DMS79 (cell line): ENCODE data around the gene PIEZO2.

Experiments used
- DNase-seq: peaks from one replicate; lab custom pipeline; 2025; lab: John Stamatoyannopoulos, UW

PIEZO2 gene

DNA sequence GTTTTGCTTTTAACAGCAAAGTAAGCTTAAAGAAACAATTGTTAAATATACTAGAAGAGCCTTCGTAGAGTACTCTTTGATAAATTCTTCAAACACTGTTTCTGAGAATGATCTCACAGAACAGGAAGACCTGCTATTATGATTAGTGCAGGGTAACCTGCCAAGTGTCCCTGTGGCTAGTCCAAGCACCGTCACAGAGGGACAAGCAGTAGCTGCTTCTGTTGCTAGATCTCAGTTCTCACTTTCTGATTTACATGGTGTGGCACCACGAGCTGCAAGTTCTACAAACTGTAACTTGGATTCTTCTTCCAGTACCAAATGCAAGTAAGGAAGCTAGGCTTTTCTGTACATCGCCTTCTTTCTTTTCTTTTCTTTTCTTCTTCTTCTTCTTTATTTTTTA, 121.5 kb downstream of the PIEZO2 start:
- DNase-seq: no peak

DNA sequence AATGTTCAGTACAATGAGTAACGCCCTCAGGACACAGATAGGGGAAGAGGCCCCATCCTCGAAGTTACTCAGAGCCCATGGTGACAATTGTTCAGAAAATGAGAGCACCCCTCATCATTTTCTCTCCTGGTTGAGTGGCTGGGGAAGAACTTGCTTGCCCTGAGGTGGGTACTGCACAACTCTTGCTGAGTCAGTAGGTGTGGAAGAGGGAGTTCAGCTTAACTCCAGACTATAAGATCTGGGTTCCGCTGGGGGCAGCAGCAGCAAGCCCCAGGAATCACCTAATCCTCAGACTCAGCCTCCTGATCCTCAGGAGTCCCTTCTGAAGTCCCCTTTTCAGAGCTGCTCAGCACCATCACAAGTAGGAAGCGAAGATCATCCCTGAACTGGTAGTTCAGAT, 123.7 kb downstream of the PIEZO2 start:
- DNase-seq: no peak

DNA sequence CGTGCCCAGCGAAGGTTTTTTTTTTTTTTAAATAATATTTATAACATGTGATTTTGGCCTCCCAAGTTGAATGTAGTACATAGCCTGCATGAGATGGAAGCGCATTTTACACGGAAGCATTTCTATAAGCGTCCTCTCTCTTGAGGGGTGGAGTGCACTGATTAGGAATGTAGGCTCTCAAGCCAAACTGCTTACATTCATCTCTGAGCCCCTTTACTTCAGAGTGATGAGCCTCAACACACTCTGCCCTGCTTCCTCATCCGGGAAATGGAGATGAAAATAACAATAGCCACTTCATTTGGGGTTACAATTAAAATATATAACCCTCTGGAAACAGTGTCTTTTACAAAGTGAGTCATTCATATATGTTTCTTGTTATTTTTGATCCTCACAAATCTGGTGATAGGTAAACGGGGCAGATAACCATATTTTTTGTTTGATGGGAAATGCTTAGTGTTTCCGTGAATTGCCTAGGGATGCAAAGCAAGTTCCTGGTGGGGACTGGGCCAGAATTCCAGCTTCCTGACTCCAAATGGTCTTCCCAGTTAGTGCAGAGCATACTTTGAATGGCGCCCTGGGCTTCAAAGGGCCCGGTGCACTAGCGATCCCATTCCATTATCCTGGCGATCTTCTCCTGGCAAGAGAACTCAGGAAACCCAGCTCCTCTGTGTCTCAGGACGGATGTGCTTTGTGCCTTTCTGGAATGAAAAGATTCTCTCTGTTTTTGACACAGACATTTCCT, 124.3 kb downstream of the PIEZO2 start:
- no peak for DNase-seq

DNA sequence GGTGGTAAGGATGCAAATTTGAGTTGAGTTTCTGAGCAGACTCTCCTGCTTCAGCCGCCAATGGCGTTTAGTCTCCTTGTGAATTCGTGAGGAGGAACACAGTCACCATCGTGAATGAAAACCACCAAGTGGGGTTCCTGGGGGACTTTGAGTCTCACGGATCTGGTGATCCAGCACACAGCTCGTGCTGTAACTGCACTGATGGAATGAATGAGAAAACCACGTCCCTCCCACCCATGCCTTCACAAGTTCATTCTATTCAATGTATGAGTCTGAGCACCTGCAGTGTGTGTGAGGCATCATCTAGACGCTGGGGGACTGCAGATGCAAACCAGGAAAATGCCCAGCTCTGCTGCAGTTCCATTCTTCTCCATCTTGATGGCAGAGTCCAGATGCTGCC, 127.9 kb downstream of the PIEZO2 start:
- DNase-seq: no peak

DNA sequence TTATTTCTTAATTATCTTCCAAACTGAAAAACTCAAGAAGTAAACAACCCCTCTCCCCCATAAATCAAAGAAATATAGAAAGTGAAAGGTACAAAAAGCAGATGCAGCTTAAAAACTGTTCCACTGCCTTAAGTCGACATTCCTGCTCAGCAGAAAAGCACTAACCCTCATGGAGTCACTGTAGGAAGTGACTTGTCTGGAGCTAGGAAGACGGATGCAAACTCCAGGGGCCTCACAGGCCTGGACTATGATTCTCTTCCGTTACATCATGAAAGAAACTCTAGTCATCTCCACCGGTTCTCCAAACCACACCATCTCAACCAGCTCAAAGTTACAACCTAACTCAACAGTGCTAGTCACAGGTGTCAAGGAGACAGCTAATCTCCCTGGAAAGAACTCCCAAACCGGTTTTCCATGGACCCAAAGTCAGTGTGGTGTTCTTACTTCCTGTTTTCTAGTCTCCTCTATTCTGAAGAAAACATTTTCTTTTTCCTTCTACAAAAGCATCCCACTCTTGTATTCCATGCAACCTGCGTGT, 128.4 kb downstream of the PIEZO2 start:
- no peak for DNase-seq

DNA sequence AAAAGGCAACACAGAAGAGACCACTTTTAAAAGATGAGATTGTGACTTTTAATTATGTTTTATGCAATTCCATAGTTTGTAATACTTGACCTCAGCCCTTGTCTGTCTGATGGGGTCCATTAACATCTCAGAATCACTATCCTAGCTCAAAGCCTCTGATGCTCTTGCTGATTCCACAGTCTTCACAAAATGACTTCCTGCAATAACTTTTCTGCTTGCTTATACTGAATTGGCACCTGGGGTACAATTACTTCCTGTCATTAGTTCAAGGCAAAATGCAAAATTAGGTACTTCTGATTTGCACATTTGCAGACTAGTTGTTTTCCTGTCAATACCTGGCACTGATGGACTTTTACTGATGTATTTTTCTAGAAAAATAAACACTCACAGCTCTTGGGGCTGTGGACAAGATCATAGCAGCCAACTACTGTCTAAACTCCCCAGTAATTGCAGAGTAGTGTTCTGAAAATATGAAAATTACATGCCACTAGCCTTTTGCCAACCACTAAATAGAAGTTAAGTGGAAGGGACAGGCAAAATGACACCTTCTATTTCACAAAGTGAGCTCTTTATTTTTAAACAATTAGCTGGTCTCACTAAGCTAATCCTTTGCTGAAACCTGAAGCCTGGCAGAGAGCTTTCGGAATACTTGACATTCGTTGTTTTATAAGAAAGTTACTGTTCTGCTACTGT, 129.1 kb downstream of the PIEZO2 start:
- DNase-seq: no peak

DNA sequence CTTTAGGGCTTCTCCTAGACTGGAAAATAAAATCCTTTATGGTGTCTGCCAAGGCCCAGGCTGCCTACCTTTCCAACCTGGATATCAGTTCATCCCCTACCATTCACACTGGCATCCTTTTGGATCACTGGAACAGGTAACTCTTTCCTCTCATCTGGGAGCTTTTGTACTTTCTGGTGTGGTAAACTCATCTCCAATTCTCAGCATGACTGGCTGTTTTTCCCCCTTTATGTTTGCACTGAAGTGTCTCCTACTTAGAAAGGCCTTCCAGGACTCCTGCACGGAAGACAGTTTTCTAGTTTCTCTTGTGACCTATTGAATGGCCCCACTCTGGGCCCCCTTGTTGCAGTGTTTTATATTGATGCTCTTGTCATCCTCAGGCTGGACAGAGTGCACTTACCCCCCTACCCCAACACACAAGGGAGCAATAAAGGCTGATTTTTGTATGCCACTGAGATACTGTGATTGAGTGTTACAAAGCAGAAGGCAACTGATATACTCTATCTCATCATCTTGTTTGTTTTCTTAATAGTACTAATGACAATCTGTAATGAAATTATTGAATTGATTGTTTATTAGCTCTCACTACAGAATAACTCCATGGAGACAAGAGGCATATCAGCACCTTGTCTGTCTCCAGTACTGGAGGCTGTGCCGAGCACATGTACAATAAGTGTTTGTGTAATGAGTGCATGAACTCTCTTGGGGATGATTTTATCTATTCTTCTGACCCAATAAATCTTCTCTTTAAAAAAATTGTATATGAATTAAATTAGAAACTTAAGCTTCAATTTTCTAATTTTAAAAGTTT, 129.9 kb downstream of the PIEZO2 start:
- no peak for DNase-seq

DNA sequence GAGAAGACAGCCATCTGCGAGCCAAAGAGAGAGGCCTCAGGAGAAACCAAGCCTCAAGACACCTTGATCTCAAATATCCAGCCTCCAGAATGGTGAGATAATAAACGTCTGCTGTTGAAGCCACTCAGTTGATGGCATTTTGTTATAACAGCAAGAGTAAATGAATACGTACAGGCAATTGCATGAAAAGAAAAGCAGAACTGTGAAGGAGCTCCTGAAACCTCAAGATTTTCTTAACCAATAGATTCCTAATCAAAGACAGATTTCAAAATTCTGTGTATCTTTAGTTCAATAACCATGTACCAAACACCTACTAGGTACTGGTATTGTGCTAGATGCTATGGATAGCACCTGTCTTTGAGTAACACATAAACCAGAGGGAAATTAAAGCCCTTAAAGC, 139.5 kb downstream of the PIEZO2 start:
- DNase-seq: no peak

DNA sequence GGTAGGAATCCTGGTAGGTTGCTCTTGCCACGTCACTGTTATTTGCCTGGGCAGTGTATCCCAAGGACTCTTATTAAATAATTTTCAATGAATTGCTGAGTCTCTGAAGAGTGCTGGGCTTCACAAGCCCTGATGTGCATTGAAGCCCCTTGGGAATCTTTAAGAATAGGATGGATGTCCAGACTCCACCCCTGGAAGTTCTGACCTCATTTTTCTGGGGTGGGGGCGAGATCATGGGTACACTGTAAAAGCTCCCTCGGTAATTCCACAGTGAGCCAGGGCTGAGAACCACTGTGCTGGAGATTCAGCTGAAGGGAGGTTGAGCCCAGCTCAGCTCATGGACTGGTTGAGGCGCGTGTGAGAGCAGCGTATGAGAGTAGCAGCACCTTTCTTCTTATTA, 140.2 kb downstream of the PIEZO2 start:
- DNase-seq: no peak

DNA sequence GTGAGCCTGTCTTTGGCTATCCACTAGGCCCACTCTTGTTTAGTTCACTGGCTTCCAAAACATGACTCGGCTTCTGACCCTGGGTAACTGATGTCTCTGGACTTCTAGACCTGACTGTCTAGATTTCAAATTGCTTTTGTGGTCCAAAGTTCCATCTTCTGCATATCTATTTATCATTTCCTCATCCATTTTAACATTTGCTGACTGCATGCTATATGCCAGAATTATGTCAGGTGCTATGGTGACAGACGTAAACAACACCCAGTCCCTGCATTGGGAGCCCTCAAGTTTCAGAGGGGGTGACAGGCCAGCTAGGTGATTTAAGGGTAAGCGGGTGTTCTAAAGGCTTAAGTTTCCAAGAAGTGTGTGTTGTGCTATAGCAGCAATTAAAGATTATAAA, 140.9 kb downstream of the PIEZO2 start:
- DNase-seq: no peak

DNA sequence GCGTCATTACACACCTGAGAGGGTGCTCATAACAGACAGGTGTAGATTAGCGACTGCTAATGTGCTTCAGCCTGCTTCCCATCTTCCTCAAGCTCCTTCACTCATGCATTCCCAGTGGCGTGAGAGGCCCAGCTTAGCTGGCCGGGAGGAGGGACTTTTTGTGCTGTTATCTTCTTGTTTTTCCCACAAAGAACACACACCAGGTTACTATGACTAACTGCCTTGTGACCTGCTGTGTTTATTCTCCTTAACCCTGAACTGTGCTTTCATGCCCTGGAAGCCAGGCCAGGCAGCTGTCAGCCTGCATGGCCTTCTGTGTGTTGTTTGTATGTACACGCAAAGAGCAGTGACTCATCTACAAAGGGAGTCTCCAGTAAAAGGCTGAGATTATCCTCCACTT, 143.8 kb downstream of the PIEZO2 start:
- no peak for DNase-seq

DNA sequence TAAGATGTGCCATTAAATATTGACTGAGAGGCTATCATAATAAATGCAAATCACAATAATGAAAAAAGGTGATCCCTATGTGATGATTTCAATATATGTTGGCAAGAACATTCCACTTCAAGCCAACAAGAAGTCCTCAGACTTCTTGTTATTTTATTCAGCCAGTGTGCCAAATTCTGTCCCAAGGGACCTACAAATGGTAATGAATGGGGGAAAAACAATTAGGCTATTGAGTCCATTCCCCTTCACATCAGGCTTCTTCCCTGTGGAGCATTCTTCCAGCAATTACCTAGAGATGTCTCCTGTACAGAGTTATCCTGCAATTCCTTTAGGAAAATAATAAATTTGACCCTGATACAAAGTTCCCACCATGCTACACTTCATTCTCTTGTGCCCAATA, 144.4 kb downstream of the PIEZO2 start:
- peak; percentile 56 for DNase-seq

DNA sequence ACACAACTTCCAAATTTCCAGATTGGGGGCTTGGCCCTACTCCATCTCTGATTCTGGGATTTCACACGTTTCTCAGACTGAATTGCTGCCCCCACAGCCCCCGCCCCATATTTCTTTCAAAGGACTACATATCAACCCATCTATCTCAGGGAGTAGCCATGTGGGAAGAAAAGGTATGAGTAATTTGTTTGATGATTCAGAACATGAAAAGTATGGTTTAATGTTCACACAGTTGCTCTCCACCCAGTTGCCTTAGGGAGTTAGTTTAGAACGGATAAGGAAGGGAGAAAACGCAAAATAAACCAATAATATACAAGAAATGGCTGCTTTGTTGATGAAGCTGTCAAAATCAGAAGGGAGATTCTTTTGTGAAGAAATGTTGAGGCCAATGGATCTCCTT, 145.1 kb downstream of the PIEZO2 start:
- no peak for DNase-seq

DNA sequence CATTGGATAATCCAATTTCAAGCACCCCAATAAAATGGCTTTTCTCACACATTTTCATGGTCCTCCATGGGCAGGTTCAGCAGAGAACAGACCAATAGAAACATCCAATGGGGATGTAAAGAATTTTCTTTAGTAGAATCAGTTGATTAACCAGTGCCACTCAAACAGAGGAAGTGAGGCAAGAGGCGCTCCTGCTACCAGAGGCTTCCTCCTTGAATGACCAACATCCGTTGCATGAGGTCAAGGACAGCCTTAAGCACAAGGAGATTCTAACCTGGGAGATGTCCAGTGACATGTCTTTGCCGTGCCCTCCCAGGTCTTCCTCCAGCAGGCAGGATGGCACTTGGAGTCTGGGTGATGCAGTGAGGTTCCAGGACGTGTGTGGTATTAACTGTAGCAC, 146.6 kb downstream of the PIEZO2 start:
- no peak for DNase-seq

DNA sequence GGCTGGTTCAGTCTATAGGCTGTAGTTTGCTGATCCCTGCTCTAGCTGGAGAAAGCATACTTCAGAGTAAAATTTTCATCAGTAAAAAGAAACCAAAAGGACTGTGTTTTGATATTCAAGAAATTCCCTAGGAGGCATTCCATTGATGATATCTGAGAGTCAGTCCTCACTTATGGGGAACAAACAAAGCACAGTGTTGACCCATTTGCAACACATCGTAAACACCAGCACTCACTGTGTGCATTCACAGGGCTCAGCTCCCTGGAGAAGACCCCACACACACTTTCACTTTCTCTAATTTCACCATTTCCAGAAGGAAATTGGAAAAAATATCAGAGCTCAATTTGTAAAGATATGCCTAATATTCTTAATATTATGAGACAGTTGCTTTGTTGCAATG, 147.1 kb downstream of the PIEZO2 start:
- no peak for DNase-seq

DNA sequence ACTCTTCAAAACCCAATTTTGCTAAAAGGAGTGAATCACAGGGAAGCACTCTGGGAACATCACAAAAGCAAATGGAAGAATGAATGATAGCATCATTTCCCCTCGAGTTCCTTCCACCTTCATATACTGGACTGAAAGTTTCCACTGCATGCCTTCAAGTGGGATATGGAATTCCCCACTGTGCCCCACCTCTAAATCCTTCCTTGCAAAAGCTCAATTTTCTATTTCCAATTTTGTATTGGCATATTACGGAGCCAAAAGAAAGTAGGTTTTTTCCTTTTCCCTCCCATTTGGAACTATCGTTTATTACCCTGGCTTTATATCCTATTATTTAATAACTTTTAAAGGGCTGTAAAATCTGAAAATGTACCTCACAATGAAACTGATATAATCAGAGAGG, 149.3 kb downstream of the PIEZO2 start:
- no peak for DNase-seq

DNA sequence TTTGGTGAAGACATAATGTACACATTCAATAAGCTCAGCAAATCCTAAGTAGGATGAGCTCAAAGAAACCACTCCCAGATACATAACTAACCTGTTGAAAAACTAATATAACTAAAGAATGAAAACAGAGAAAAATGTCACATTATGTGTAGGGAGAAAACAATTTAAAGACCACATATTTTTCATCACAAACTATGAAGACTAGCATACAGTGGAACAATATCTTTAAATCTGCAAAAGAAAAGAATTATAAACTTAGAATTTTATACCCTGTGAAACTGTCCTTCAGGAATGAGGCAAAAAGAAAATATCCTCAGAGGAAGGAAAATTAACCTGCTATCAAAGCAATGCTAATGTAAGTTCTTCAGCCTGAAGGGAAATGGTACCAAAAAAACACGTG, 151.5 kb downstream of the PIEZO2 start:
- no peak for DNase-seq

DNA sequence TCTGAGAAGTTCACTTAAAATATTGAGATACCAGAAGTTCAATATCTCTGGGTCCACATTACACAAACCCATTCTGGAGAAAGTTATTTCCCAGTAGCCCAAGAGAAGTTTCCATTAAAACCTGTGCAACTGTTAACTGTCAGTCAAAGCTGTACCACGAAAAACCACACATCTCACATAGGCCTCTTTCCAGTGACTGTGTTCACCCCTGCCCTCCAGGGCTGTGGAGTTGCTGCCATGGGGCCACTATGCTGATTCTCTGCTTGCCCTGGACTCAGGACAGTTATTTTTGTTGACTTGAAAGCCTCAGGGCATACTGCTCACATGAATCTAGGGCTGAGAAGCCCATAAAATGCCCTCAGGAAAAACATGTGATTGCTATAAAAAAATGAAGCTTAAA, 153.8 kb downstream of the PIEZO2 start:
- no peak for DNase-seq

DNA sequence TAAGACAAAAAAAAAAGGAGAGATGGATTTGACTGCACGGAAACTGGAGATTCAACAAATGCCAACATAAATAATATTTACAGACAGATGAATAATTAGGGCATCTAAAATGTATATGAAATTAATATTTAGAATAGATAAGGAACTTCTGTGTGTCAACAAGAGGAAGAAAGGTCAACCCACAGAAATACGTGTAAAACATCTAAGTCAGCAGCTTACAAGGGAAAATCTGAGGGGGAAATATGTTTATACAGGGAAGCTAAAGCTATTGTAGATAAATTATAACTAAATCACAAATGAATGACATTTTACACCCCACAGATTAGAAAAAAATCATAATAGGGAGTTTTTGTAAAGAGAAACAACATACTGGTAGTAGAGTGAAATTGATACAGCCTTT, 159.9 kb downstream of the PIEZO2 start:
- DNase-seq: no peak

DNA sequence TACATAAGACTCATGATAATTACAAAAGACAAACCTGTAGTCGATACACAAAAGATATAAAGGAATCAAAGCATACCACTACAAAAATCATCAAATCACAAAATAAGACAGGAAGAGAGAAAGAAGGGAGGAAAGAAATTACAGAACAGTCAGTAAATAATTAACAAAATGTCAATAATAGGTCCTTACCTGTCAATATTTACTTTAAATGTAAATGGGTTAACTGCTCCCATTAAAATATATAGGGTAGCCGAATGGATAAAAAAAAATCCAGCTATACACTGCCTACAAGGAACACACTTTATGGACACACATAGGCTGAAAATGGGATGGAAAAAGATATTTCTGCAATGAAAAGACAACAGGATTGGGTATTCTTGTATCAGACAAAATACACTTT, 163.7 kb downstream of the PIEZO2 start:
- DNase-seq: no peak

DNA sequence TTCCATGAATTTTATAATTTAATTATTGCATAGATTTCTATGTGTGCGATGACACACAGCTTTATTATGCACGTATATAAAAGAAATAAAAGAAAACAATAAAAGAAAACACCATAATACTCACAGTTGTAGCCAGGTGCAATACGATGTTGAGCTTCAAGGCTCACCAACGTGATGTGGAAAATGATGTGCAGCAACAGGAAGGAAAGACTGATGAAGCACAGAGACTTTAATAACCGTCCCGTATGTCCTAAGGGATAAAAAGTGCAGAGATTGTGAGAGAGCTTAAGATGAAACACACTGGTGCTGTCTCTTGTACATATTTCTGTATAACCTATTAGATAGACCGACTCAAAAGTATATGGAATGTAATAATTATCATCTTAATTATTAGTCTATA, 170.0 kb downstream of the PIEZO2 start:
- DNase-seq: no peak

DNA sequence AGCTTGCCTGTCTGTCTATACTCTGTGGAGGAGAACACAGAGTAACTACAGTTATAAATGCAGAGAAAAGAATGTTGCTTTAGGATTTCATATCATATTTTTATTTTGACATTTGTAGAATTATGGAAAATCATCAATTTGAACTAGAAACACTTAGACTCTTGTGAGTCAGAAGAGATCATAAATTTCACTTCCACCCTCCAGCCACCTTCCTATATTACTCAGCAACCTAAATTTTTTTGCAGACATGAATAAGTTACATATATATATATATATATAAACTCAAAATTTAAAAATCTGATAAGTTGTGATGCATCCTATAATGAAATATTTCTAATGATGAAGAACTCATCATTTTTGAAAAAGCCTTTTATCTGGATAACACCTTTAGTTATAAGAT, 172.3 kb downstream of the PIEZO2 start:
- DNase-seq: no peak
